Subcutaneous adipose tissue (tissue), 4 donors: ENCODE data around the gene RIC8B. TPM values are rescaled to one million over a fixed set of nuclear protein-coding genes. Genes with fewer than 3 reads are reported as not detected.

ENCODE experiments used
- total RNA-seq, 4 donors: library from RNA; depleted of rRNA; stranded (reverse); fragments of >200 nt; gene quantifications; one replicate each; pipeline ENCODE4 v1.1.0, GENCODE V29; 2016
- TF ChIP-seq, protein P1 (sequence below): fragments of 450-650 bp; IDR thresholded peaks from one replicate; pipeline ENCODE4 v1.5.1; 2016; ENCODE audit warnings: low read depth, mild to moderate bottlenecking, control low read depth, antibody characterized with exemption, moderate library complexity

Gene RIC8B
- total RNA-seq, 4 donors from 2014 or later: 16.4 to 21.4 (median 17.1) TPM

DNA sequence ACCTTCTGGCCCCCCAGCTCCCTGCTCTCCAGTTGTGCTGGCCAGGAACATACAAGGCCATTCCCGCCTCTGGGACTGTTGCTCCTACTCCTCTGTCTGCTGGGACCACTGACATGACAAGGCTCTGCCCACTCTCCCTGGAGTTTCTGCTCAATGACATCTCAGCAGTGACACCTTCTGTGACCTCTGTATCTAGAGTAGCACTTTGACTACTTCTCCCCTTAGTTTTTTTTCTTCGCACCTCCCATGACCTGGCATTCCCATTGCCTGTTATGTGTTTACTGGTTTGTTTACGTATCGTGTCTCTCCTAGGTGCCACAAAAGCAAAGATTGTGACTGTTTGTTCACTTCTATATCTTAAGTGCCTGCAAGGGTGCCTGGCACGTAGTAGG, 141.1 kb downstream of the RIC8B start:
- TF ChIP-seq, protein P1, sequence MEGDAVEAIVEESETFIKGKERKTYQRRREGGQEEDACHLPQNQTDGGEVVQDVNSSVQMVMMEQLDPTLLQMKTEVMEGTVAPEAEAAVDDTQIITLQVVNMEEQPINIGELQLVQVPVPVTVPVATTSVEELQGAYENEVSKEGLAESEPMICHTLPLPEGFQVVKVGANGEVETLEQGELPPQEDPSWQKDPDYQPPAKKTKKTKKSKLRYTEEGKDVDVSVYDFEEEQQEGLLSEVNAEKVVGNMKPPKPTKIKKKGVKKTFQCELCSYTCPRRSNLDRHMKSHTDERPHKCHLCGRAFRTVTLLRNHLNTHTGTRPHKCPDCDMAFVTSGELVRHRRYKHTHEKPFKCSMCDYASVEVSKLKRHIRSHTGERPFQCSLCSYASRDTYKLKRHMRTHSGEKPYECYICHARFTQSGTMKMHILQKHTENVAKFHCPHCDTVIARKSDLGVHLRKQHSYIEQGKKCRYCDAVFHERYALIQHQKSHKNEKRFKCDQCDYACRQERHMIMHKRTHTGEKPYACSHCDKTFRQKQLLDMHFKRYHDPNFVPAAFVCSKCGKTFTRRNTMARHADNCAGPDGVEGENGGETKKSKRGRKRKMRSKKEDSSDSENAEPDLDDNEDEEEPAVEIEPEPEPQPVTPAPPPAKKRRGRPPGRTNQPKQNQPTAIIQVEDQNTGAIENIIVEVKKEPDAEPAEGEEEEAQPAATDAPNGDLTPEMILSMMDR: no peak

GRCh38 chr12:106917503-106917902, 143.0 kb downstream of the RIC8B start:
- TF ChIP-seq, protein P1: no peak

DNA sequence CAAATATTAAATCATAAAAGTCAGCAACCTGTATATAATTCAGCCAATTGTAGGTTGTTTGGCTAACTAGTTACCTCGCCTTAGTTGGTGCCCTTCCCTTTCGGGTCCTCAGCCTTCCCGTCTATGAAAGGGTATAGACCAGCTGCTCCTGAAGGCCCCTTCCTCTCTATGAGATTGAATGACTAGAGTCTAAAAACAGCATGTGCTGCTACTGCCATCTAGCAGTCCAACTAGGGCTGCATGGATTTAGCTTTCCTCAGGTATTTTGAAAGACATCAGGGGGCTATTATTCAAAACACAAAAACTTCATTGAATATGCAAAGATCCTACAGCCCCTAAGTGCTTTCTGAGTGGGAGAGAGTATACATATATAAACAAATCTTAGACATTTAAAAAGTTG, 144.3 kb downstream of the RIC8B start:
- TF ChIP-seq, protein P1: no peak

GRCh38 chr12:106919910-106920544, 145.5 kb downstream of the RIC8B start:
- TF ChIP-seq, protein P1: no peak

- TF ChIP-seq, protein P1: no peak
Observed at GRCh38 chr12:106924268-106924861, 149.9 kb downstream of the RIC8B start.

DNA sequence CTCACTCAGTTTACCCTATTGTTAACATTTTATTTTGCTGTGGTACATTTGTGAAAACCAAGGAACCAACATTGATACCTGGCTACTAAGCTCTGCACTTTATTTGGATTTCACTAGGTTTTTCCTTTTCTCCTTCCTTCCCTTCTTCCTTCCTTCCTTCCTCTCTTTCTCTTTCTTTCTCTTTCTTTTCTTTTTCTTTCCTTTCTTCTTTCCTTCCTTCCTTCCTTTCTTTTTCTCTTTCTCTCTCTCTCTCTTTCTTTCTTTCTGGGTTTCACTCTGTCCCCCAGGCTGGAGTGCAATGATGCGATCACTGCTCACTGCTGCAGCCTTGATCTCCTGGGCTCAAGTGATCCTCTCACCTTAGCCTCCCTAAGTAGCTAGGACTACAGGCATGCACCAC, 152.2 kb downstream of the RIC8B start:
- TF ChIP-seq, protein P1: no peak

- TF ChIP-seq, protein P1: no peak
Observed at GRCh38 chr12:106934277-106934676, 159.8 kb downstream of the RIC8B start.

Other genes starting within 250 kb of the RIC8B start
- under 1 TPM in 1 of 4 donors, not detected in 3; 0.38 TPM for gene RFX4, start 191.7 kb upstream of the RIC8B start, total RNA-seq
- 10 to 100 TPM; 22.2 to 59.8 (median 26.0) TPM for gene TMEM263, start 181.2 kb downstream of the RIC8B start, total RNA-seq
- 10 to 100 TPM; 15.8 to 20.9 (median 19.3) TPM for gene MTERF2, start 212.5 kb downstream of the RIC8B start, total RNA-seq